ENCODE data around the gene METTL23.

Gene METTL23

GRCh38 chr17:76735586-76736348 is 9.1 kb downstream of the METTL23 start:
- Histone ChIP-seq H3K4me2 (ENCODE audit: low read depth, low read length, poor library complexity, severe bottlenecking) (peak overlapping the region; percentile 98), H3K27me3 (ENCODE audit: low read length) (no peaks in the 10 kb centered on the region), H3K27ac (ENCODE audit: low read depth, low read length) (peak overlapping the region; percentile 94), H3K9ac (ENCODE audit: low read length) (peak overlapping the region; percentile 100), H3K36me3 (ENCODE audit: low read length) (peaks cover 45% of the 10 kb centered on the region), H3F3A (ENCODE audit: insufficient read depth) (peaks cover 54% of the 10 kb centered on the region), H3K4me3 (ENCODE audit: insufficient read depth, low read length, poor library complexity, severe bottlenecking) (peak overlapping the region; percentile 99), H3K79me2 (ENCODE audit: insufficient read depth, low read length) (peaks cover 74% of the 10 kb centered on the region), H3K9me3 (ENCODE audit: insufficient read depth, low read length) (no peaks in the 10 kb centered on the region), H2AFZ (ENCODE audit: low read depth, low read length, severe bottlenecking) (no peak overlapping the region), H3K9me2 (replicated peaks; ENCODE audit: insufficient read depth, low read length) (no peaks in the 10 kb centered on the region), H4K20me1 (ENCODE audit: low read depth, low read length) (peaks cover 19% of the 10 kb centered on the region)
- TF ChIP-seq CTCF (IDR thresholded peaks at IDR 0.05; ENCODE audit: insufficient read depth, low read length, poor library complexity, severe bottlenecking), result no peak
- no peak for TF ChIP-seq EZH2phosphoT487 (conservative IDR thresholded peaks at IDR 0.05; ENCODE audit: low read length)

GRCh38 chr17:76736349-76737081 is 9.9 kb downstream of the METTL23 start:
- TF ChIP-seq CTCF (IDR thresholded peaks at IDR 0.05; ENCODE audit: insufficient read depth, low read length, poor library complexity, severe bottlenecking) (no peak), EZH2phosphoT487 (conservative IDR thresholded peaks at IDR 0.05; ENCODE audit: low read length) (no peak)
- Histone ChIP-seq H3K79me2 (ENCODE audit: insufficient read depth, low read length) (peaks cover 70% of the 10 kb centered on the region), H4K20me1 (ENCODE audit: low read depth, low read length) (peaks cover 19% of the 10 kb centered on the region)

DNA sequence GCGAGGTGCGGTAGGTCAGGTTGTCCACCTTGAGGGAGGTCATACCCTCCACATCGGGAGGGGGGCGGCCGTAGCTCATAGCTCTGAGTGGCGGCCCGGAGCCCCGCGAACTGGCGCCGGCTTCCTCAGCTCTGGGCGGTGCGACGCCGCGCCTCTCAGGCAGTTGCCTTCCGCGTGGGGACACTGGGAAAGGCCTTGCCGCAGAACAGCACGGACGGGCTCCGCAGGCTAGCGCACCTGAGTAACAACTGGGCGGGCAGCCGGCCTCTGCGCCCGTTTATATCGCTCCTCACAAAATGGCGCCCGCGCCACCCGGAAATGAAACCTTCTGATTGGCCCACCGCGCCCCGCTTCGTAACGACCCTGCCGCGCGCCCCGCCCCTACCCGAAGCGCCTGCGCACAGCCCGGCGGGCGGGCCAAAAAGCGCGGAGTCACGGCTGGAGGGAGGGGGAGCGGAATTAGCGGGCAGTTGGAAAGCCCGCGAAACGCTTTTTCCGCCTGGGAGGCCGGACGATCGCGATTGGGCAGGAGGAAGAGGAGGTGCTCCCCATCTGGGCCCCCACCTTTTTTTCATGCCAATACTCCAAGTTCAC is 10.5 kb downstream of the METTL23 start, which contains the start of gene SRSF2:
TSS of gene SRSF2 (minus strand) at position 250 of the 594 bp plus-strand sequence. CDS start at position 79, 171 bp downstream.
- Histone ChIP-seq H3K36me3 (ENCODE audit: low read length) (peaks cover 48% of the 10 kb centered on the region), H3K79me2 (ENCODE audit: insufficient read depth, low read length) (peaks cover 66% of the 10 kb centered on the region)

More at GRCh38 chr17:76736349-76737081, 9.9 kb downstream of the METTL23 start:
- H3F3A ChIP-seq (ENCODE audit: insufficient read depth), result peaks cover 48% of the 10 kb centered on the region
- H3K9me2 ChIP-seq (replicated peaks; ENCODE audit: insufficient read depth, low read length), result no peaks in the 10 kb centered on the region
- H2AFZ ChIP-seq (ENCODE audit: low read depth, low read length, severe bottlenecking), result no peak overlapping the region
- H3K4me3 ChIP-seq (ENCODE audit: insufficient read depth, low read length, poor library complexity, severe bottlenecking), result peak overlapping the region; percentile 99
- no peaks in the 10 kb centered on the region for H3K9me3 ChIP-seq (ENCODE audit: insufficient read depth, low read length)
- peak overlapping the region; percentile 94 for H3K27ac ChIP-seq (ENCODE audit: low read depth, low read length)
- no peaks in the 10 kb centered on the region for H3K27me3 ChIP-seq (ENCODE audit: low read length)
- peak overlapping the region; percentile 100 for H3K9ac ChIP-seq (ENCODE audit: low read length)
- peaks cover 48% of the 10 kb centered on the region for H3K36me3 ChIP-seq (ENCODE audit: low read length)
- peak overlapping the region; percentile 98 for H3K4me2 ChIP-seq (ENCODE audit: low read depth, low read length, poor library complexity, severe bottlenecking)

More for the DNA sequence above, 10.5 kb downstream of the METTL23 start, which contains the start of gene SRSF2:
- no peaks in the 10 kb centered on the region for H3K9me2 ChIP-seq (replicated peaks; ENCODE audit: insufficient read depth, low read length)
- TF ChIP-seq CTCF (IDR thresholded peaks at IDR 0.05; ENCODE audit: insufficient read depth, low read length, poor library complexity, severe bottlenecking) (no peak), EZH2phosphoT487 (conservative IDR thresholded peaks at IDR 0.05; ENCODE audit: low read length) (no peak)
- H4K20me1 ChIP-seq (ENCODE audit: low read depth, low read length), result peaks cover 19% of the 10 kb centered on the region
- H3K27me3 ChIP-seq (ENCODE audit: low read length), result no peaks in the 10 kb centered on the region
- peaks cover 41% of the 10 kb centered on the region for H3F3A ChIP-seq (ENCODE audit: insufficient read depth)
- peak within 1 kb of the TSS; percentile 77 for H2AFZ ChIP-seq (ENCODE audit: low read depth, low read length, severe bottlenecking)
- peak within 1 kb of the TSS; percentile 98 for H3K4me2 ChIP-seq (ENCODE audit: low read depth, low read length, poor library complexity, severe bottlenecking)
- peak within 1 kb of the TSS; percentile 99 for H3K4me3 ChIP-seq (ENCODE audit: insufficient read depth, low read length, poor library complexity, severe bottlenecking)
- H3K9ac ChIP-seq (ENCODE audit: low read length), result peak within 1 kb of the TSS; percentile 100
- no peaks in the 10 kb centered on the region for H3K9me3 ChIP-seq (ENCODE audit: insufficient read depth, low read length)
- H3K27ac ChIP-seq (ENCODE audit: low read depth, low read length), result peak within 1 kb of the TSS; percentile 94
